Globus pallidus (tissue), 1 donor: ENCODE results near the gene ITGA4.
"Not testable (repeated sequence)": the region's sequence is repeated elsewhere in the genome, so short reads cannot be mapped to it uniquely, and the experiment has no call there.

ENCODE experiments used
- DNase-seq: peaks from one replicate; pipeline ENCODE4 v3.0.0-alpha.2; 2015; ENCODE audit warnings: low spot score

The ITGA4 gene

DNA sequence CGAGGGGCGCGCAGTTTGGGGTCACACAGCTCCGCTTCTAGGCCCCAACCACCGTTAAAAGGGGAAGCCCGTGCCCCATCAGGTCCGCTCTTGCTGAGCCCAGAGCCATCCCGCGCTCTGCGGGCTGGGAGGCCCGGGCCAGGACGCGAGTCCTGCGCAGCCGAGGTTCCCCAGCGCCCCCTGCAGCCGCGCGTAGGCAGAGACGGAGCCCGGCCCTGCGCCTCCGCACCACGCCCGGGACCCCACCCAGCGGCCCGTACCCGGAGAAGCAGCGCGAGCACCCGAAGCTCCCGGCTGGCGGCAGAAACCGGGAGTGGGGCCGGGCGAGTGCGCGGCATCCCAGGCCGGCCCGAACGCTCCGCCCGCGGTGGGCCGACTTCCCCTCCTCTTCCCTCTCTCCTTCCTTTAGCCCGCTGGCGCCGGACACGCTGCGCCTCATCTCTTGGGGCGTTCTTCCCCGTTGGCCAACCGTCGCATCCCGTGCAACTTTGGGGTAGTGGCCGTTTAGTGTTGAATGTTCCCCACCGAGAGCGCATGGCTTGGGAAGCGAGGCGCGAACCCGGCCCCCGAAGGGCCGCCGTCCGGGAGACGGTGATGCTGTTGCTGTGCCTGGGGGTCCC is at the start of gene ITGA4:
Gene ITGA4 (plus strand): TSS at position 266 of the 620 bp plus-strand sequence. CDS start 269 bp downstream, at position 535.
- DNase-seq: peak; percentile 2

- DNase-seq: no peak
Measured at GRCh38 chr2:181408861-181409260, 48.3 kb upstream of the ITGA4 start.

GRCh38 chr2:181411105-181411849 is 45.9 kb upstream of the ITGA4 start:
- DNase-seq: no peak

GRCh38 chr2:181419129-181419855 is 37.9 kb upstream of the ITGA4 start:
- no peak for DNase-seq

- no peak for DNase-seq
Measured at GRCh38 chr2:181420259-181421130, 36.7 kb upstream of the ITGA4 start.

DNA sequence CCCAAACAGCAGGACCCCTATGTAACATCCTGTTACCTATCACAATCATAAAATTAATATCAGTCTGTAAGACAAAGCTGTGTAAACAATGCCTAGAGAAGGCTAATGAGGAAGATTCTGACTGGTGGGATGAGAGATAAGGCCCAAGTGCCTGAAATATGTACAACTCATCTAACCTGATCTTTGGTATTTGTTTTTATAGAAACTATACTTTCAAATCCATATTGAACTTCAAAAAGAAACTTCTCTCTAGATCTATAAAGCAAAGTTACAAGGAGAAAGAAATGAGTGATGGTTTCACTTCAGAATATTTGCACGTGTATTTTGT is 36.1 kb upstream of the ITGA4 start:
- DNase-seq: no peak

GRCh38 chr2:181421464-181421863 is 35.7 kb upstream of the ITGA4 start:
- no peak for DNase-seq

GRCh38 chr2:181426672-181427071 is 30.5 kb upstream of the ITGA4 start:
- DNase-seq: no peak

DNA sequence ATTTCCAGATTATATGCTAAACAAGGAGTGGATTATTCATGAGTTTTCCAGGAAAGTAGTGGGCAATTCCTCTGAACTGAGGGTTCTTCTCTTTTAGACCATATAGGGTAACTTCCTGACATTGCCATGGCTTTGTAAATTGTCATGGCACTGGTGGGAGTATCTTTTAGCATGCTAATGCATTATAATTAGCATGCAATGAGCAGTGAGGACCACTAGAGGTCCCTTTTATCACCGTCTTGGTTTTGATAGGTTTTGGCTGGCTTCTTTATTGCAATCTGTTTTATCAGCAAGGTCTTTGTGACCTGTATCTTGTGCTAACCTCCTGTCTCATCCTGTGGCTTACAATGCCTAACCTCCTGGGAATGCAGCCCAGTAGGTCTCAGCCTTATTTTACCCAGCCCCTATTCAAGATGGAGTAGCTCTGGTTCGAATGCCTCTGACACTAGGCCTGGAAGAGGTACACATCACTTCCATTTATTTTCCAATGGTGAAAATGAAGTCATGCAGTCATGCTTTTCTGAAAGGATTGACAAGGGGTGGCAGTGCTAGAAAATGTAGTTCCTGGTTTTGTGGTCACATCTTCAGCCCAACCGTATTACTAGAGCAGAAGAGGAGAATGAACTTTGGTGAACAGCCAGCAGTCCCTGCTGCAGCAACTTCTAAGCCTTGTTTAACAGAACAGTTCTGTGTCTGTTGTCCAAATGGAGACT is 26.6 kb upstream of the ITGA4 start:
- no peak for DNase-seq

DNA sequence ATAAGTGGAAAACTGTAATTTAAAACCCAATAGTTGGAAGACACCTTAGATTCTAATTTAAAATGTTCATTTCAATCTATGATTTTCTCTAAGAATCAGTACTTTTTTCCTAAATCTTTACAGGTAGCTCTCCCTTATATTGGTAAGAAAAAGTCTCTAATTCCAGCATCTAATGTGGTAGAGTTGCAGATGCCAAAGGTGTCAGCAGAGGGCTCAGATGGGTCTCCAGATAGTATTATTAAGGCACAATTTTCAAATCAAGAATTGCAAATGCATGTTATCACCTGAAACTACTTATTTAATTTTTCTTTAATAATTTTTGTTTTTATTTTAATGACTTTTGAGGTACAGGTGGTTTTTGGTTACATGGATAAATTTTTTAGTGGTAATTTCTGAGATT is 25.5 kb upstream of the ITGA4 start:
- DNase-seq: no peak

DNA sequence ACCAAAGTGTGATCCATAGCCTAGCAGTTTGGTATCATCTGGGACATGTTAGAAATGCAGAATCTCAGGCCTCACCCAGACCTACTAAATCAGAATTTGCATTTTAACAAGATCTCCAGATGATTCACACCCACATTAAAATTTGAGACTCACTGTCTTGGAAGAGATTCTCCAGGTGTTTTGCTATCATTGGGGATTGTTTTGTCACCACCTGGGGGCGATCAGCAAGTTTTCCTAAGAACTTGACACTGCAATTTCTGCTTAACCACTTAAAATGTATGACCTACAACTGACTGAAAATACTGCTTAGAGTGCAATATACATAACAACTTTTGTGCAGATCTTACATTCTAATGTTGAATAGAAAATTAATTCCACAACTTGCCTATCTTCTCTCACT is 18.9 kb upstream of the ITGA4 start:
- no peak for DNase-seq

- no peak for DNase-seq
Measured at GRCh38 chr2:181440344-181440743, 16.8 kb upstream of the ITGA4 start.

- no peak for DNase-seq
Measured at GRCh38 chr2:181440919-181441318, 16.3 kb upstream of the ITGA4 start.

DNA sequence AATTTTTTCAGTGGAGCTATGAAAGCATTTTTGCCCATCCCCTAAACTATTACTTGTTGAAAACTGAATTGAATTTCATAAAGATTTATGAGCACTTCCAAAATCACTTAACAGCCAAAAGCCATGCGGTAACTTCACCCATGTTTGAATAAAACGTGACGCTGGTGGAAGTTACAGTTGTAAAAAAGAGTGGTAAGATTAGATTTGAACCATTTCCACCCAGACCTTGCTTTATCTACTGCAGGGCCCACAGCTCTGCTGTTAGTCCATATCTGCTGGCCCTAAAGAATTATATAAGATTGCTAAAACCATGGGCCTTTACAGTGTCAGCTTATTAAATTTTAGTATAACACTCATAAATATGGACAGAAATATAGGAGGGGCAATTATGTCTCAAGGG is 15.5 kb upstream of the ITGA4 start:
- no peak for DNase-seq

GRCh38 chr2:181444654-181445053 is 12.5 kb upstream of the ITGA4 start:
- no peak for DNase-seq

- no peak for DNase-seq
Measured at GRCh38 chr2:181446985-181447384, 10.2 kb upstream of the ITGA4 start.

DNA sequence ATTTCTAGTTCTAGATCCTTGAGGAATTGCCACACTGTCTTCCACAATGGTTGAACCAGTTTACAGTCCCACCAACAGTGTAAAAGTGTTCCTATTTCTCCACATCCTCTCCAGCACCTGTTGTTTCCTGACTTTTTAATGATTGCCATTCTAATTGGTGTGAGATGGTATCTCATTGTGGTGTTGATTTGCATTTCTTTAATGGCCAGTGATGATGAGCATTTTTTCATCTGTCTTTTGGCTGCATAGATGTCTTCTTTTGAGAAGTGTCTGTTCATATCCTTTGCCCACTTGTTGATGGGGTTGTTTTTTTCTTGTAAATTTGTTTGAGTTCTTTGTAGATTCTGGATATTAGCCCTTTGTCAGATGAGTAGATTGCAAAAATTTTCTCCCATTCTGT is 7.9 kb upstream of the ITGA4 start:
- DNase-seq: not testable (repeated sequence)

DNA sequence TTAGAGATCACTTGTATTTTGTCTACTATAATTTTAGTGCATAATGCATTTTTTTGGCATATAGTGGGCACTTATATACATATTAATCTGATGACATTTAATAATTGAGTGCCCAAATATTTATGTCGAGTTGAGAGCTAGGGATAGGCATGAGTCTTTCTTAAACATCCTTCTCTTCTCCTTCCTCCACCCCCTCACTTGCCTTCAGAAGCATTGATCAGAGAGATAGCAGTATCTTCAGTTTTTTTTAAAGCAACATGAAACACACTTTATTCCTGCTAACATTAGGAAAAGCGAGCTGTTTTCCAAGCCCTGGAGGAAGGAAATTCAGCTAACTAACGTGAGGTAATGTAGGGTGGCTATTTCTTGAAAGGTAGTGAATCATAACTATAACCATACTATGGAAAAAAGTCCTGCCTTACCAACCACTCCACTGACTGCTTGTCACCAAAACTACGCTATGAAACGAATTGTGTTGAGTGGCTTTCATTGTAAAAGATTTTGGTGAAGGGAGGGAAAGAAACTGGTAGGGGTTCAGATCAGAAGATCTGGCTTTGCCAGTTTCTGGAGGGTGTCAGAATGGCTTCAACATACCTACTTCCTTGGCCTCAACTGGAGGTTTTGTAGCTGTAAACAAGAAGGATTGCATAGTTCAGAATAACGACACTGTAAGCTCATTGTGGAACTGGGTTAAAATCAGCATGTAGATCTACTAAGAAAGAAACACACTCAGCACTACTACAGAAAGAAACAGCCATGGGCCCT is 2.3 kb upstream of the ITGA4 start:
- no peak for DNase-seq

GRCh38 chr2:181456660-181457120 is 496 bp upstream of the ITGA4 start:
- DNase-seq: no peak

DNA sequence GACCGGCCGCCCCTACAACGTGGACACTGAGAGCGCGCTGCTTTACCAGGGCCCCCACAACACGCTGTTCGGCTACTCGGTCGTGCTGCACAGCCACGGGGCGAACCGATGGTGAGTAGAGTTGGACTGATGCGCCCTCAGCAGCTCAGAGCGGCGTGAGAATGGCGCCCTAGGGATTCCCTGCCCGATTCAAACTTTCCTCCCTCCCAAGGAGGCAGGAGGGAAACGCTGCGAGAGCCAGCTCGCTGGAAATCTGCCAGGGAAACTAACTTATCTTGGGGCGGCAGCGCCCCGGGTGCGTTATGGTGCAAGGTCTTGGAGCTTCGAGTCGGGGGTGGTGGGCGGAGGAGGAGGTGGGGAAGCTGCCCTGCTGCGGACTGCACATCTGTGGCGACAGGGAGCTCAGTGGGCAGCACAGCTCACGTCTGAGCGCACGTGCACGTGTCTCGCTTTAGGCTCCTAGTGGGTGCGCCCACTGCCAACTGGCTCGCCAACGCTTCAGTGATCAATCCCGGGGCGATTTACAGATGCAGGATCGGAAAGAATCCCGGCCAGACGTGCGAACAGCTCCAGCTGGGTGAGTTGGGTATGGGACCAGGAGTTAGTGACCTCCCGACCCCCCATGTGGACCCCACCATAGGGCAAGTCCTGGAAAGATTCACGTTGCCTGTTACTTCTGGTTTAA is 697 bp downstream of the ITGA4 start:
- no peak for DNase-seq
